HG02798 (cell line): Measurements from ENCODE around the gene UTP15.

Experiments
- ATAC-seq: cut with Tn5 transposase; IDR thresholded peaks from one replicate; pipeline ENCODE4 v1.9.1; 2021; ENCODE audit warnings: mild to moderate bottlenecking; ENCODE audit not compliant: unreplicated experiment, poor library complexity

Gene UTP15

GRCh38 chr5:73565139-73565968 lies at the start of gene UTP15, which contains the start of gene ANKRA2:
TSS of gene UTP15 (plus strand) at chr5:73565743. CDS start at chr5:73567345, 1,602 bp downstream.
TSS of gene ANKRA2 (minus strand) at chr5:73565639. CDS start at chr5:73562881, 2,758 bp downstream.
- peak; percentile 97 for ATAC-seq

- ATAC-seq = peak; percentile 96
Observed at GRCh38 chr5:73519531-73520283, 45.8 kb upstream of the UTP15 start.

GRCh38 chr5:73522989-73523388 lies 42.6 kb upstream of the UTP15 start:
- ATAC-seq = no peak

GRCh38 chr5:73523861-73524260 lies 41.7 kb upstream of the UTP15 start:
- no peak for ATAC-seq

GRCh38 chr5:73525606-73526203 lies 39.8 kb upstream of the UTP15 start:
- ATAC-seq = no peak

GRCh38 chr5:73528248-73528647 lies 37.3 kb upstream of the UTP15 start:
- no peak for ATAC-seq

GRCh38 chr5:73529081-73529480 lies 36.5 kb upstream of the UTP15 start:
- ATAC-seq = no peak

GRCh38 chr5:73531356-73531755 lies 34.2 kb upstream of the UTP15 start:
- ATAC-seq = no peak

- no peak for ATAC-seq
Observed at GRCh38 chr5:73532195-73532594, 33.3 kb upstream of the UTP15 start.

- no peak for ATAC-seq
Observed at GRCh38 chr5:73534011-73534644, 31.4 kb upstream of the UTP15 start.

GRCh38 chr5:73534971-73535370 lies 30.6 kb upstream of the UTP15 start:
- ATAC-seq = no peak

GRCh38 chr5:73539730-73540129 lies 25.8 kb upstream of the UTP15 start:
- ATAC-seq = no peak

GRCh38 chr5:73540192-73540591 lies 25.4 kb upstream of the UTP15 start:
- no peak for ATAC-seq

GRCh38 chr5:73542020-73542419 lies 23.5 kb upstream of the UTP15 start:
- no peak for ATAC-seq

- no peak for ATAC-seq
Observed at GRCh38 chr5:73544429-73545402, 20.8 kb upstream of the UTP15 start.

- no peak for ATAC-seq
Observed at GRCh38 chr5:73545403-73545779, 20.2 kb upstream of the UTP15 start.

GRCh38 chr5:73550016-73550415 lies 15.5 kb upstream of the UTP15 start:
- ATAC-seq = no peak

GRCh38 chr5:73552642-73553041 lies 12.9 kb upstream of the UTP15 start:
- ATAC-seq = no peak

- ATAC-seq = no peak
Observed at GRCh38 chr5:73558950-73559349, 6.6 kb upstream of the UTP15 start.
